OCI-LY1 (cell line): ENCODE data around the gene SLC6A18.

ENCODE experiments used
- CTCF ChIP-seq: fragments of 200-600 bp; sonication (generic), shearing (Covaris generic); IDR thresholded peaks from 2 replicates; pipeline ENCODE4 v1.5.1; 2017; ENCODE audit warnings: mild to moderate bottlenecking, antibody characterized with exemption, low read length, moderate library complexity, mixed read lengths
- EZH2 ChIP-seq: fragments of 200-600 bp; sonication (generic), shearing (Covaris generic); IDR thresholded peaks from 2 replicates; pipeline ENCODE4 v1.8.0; 2017; ENCODE audit warnings: borderline replicate concordance, mixed run types, mild to moderate bottlenecking, antibody characterized with exemption, low read length, moderate library complexity, mixed read lengths

GRCh38 chr5:1225081-1225480 is at the start of gene SLC6A18:
- TF ChIP-seq CTCF (no peak), EZH2 (no peak)
